ENCODE data around the gene PSMB5. TPM values are rescaled to one million over a fixed set of nuclear protein-coding genes. Genes with fewer than 3 reads are reported as not detected.

The PSMB5 gene
- total RNA-seq, 2 donors from 2014 or later, result 102 to 121 TPM

DNA sequence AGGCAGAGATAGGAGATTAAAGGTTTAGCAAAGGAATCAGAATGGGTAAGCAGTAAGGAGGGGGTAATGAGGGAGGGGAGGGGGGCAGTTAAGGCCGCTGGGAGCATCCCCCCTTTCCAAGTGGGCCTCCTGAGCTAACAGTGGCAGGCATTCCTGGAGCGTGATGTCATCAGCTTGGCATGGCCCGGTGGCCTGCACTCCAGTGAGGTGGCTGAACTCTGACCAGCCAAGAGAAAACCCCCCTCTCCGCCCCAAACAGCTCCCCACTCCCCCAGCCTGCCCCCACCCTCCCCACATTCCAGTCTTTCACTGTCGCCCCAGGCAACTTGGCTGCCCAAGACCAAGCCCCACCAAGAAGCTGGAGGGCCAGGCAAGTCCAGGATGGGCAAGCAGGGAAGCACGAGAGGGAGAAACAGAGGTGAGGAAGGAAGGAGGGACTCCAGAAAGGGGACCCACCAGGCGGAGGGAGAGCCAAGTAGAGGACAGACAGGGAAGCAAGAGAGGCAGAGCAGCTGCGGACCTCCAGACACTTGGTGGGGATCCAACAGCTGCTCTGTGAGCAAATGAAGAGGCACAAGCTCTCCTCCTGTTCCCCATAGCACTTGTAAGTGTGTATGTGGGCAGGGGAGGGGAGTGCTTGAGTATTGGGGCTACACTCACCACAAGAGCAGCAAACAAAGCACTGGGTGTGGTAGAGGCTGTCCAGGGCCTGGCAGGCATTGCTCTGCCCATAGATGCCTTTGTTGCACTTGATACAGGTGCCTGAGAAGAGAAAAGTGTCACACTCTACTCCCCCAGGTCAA, 56.8 kb downstream of the PSMB5 start:
- Mint-ChIP-seq H3K27me3 (peaks cover 16 to 19% of the 10 kb centered on the region in 2 donors), H3K27ac (no peak overlapping the region), H3K36me3 (no peaks in the 10 kb centered on the region), H3K4me3 (no peak overlapping the region), H3K9me3 (no peaks in the 10 kb centered on the region), H3K4me1 (ENCODE audit: low read depth in 2 of 2) (peaks cover 0 to 7% of the 10 kb centered on the region in 2 donors)
- no peak for ATAC-seq
- DNase-seq (ENCODE audit: low spot score), result no peak

DNA sequence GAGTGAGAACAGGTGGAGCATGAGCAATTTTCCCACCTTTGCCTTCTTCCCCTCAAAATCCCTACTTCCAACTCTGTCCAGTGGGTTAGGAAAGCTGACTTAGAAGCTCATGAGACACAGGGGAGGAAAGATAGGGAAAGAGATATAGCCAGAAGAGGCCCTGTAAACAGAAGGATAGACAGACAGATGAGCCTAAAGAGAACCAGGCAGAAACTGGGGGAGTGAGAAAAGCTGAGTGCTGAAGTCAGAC, 57.3 kb downstream of the PSMB5 start:
- no peaks in the 10 kb centered on the region for H3K36me3 Mint-ChIP-seq
- no peak overlapping the region for H3K4me3 Mint-ChIP-seq
- H3K4me1 Mint-ChIP-seq (ENCODE audit: low read depth in 2 of 2), result peaks cover 0 to 7% of the 10 kb centered on the region in 2 donors
- peaks cover 16 to 19% of the 10 kb centered on the region in 2 donors for H3K27me3 Mint-ChIP-seq
- H3K9me3 Mint-ChIP-seq, result no peaks in the 10 kb centered on the region
- H3K27ac Mint-ChIP-seq, result no peak overlapping the region
- ATAC-seq, result no peak
- no peak for DNase-seq (ENCODE audit: low spot score)

- Mint-ChIP-seq H3K27me3 (peaks cover 16 to 19% of the 10 kb centered on the region in 2 donors), H3K4me1 (ENCODE audit: low read depth in 2 of 2) (peaks cover 0 to 7% of the 10 kb centered on the region in 2 donors), H3K4me3 (no peak overlapping the region), H3K9me3 (no peaks in the 10 kb centered on the region), H3K36me3 (no peaks in the 10 kb centered on the region), H3K27ac (no peak overlapping the region)
- no peak for DNase-seq (ENCODE audit: low spot score)
- no peak for ATAC-seq
Observed at GRCh38 chr14:22976620-22977433, 57.9 kb downstream of the PSMB5 start.

Other genes starting within 250 kb of the PSMB5 start
- gene SLC7A7, start 219.5 kb downstream of the PSMB5 start, total RNA-seq, result under 1 TPM; 0.36 to 0.59 TPM
- gene MRPL52, start 205.0 kb downstream of the PSMB5 start, total RNA-seq, result 100 to 1,000 TPM; 116 to 134 TPM
- 1 to 10 TPM; 3.7 to 8.0 TPM for gene MMP14, start 198.3 kb downstream of the PSMB5 start, total RNA-seq
- 10 to 100 TPM; 53.4 to 60.4 TPM for gene LRP10, start 163.2 kb downstream of the PSMB5 start, total RNA-seq
- under 1 TPM in 1 of 2 donors, not detected in 1; 0.43 TPM for gene REM2, start 151.7 kb downstream of the PSMB5 start, total RNA-seq
- 10 to 100 TPM; 88.2 to 94.1 TPM for gene RBM23, start 115.8 kb downstream of the PSMB5 start, total RNA-seq
- gene PRMT5, start 105.5 kb downstream of the PSMB5 start, total RNA-seq, result 100 to 1,000 TPM; 108 to 171 TPM
- gene HAUS4, start 77.8 kb downstream of the PSMB5 start, total RNA-seq, result 10 to 100 TPM; 34.4 to 56.8 TPM
- 1 to 10 TPM in 1 of 2 donors, under 1 TPM in 1; 0.17 to 2.1 TPM for gene AJUBA, start 52.3 kb downstream of the PSMB5 start, total RNA-seq
- gene C14orf93, start 24.8 kb downstream of the PSMB5 start, total RNA-seq, result 10 to 100 TPM in 1 of 2 donors, 1 to 10 TPM in 1; 2.8 to 10.8 TPM
- gene PSMB11, start 7.3 kb upstream of the PSMB5 start, total RNA-seq, result not detected
- 1 to 10 TPM in 1 of 2 donors, under 1 TPM in 1; 0.73 to 1.0 TPM for gene CDH24, start 22.6 kb upstream of the PSMB5 start, total RNA-seq
- 100 to 1,000 TPM; 186 to 250 TPM for gene ACIN1, start 60.2 kb upstream of the PSMB5 start, total RNA-seq
- 10 to 100 TPM; 41.2 to 55.2 TPM for gene C14orf119, start 60.6 kb upstream of the PSMB5 start, total RNA-seq
- gene CIROP, start 70.1 kb upstream of the PSMB5 start, total RNA-seq, result not detected
- gene CEBPE, start 84.4 kb upstream of the PSMB5 start, total RNA-seq, result not detected
- gene SLC7A8, start 148.8 kb upstream of the PSMB5 start, total RNA-seq, result 1 to 10 TPM in 1 of 2 donors, under 1 TPM in 1; 0.07 to 3.5 TPM
- gene RNF212B, start 203.0 kb upstream of the PSMB5 start, total RNA-seq, result not detected